Epithelial cell of proximal tubule (primary cell): ENCODE data around the gene WIF1. TPM values are rescaled to one million over a fixed set of nuclear protein-coding genes. Genes with fewer than 3 reads are reported as not detected.

Source experiments
- DNase-seq: peaks from one replicate; pipeline ENCODE4 v3.0.0-alpha.2; 2011; ENCODE audit warnings: low read depth
- H3K4me3 ChIP-seq: 2 replicates; pipeline ENCODE4 v1.5.1; 2011; ENCODE audit warnings: low read depth, mild to moderate bottlenecking, low read length
- total RNA-seq: library from RNA; depleted of rRNA; stranded (reverse); fragments of >200 nt; gene quantifications from 2 replicates; pipeline ENCODE4 v1.2.3, GENCODE V29; 2015
- TF ChIP-seq, protein P1 (sequence below): conservative IDR thresholded peaks from 2 replicates; pipeline ENCODE4 v1.5.1; 2012; ENCODE audit warnings: low read depth, mild to moderate bottlenecking, low read length

WIF1 gene
- total RNA-seq, 1 donor from 2014 or later = not detected

DNA sequence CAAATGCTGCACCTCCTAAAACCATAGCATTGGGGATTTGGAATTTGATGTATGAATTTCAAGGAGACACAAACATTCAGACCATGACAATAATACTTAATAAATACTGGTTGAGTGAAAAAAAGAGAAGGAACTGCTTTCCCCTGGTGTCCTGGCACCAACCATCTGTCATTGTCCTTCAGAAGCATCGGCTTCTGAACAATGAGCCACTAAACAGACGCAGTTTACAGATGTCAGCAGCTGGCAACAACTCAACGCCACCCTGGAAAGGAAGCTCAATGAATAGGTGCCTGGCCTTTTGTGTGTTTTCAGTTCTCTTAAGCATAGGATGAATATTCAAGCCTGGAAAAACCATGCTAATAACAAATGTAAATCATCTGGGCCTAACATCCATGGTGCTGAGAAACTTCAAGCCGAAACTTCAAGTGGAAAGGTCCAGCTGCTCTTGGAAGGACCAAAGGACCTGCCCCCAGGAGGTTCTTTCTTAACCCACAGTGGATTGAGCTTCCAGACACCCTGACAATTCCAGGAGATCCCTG is 101.3 kb downstream of the WIF1 start:
- TF ChIP-seq, protein P1, sequence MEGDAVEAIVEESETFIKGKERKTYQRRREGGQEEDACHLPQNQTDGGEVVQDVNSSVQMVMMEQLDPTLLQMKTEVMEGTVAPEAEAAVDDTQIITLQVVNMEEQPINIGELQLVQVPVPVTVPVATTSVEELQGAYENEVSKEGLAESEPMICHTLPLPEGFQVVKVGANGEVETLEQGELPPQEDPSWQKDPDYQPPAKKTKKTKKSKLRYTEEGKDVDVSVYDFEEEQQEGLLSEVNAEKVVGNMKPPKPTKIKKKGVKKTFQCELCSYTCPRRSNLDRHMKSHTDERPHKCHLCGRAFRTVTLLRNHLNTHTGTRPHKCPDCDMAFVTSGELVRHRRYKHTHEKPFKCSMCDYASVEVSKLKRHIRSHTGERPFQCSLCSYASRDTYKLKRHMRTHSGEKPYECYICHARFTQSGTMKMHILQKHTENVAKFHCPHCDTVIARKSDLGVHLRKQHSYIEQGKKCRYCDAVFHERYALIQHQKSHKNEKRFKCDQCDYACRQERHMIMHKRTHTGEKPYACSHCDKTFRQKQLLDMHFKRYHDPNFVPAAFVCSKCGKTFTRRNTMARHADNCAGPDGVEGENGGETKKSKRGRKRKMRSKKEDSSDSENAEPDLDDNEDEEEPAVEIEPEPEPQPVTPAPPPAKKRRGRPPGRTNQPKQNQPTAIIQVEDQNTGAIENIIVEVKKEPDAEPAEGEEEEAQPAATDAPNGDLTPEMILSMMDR = no peak
- DNase-seq = no peak
- no peak overlapping the region for H3K4me3 ChIP-seq

DNA sequence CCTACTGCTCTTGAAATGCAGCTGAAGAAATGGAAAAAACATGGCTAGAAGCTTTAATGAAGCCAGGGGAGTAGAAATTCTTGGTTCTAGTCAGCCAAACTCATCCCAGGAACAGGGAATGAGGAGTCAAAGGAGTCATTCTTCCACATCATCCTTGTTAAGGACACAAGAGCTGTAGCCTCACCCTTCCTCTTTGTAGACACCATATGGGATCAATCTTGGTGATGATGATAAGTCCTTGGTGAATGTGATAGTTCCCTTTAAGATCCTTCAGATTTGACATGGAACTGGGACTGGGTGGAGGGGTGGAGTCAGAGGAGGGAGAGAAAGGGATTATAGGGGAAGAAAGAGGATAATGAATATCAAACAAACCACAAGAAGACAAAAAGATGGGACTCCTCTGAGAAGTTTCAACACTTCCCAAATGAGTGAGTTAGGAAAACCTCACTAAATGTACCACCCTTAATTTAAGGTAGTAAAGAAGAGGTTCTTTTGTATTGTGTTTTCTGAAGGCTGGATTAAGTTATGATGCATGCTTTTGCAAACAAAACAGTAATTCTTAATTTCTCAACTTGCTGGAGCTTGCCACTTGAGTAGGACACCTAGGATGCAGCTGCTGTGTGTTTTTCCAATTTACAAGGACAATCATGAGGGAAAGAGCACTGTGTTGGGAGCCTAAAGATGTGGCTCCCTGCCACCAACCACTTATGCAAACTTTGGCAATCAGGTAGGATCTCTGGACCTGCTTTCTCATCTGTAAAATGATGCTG is 104.0 kb downstream of the WIF1 start:
- no peak overlapping the region for H3K4me3 ChIP-seq
- no peak for DNase-seq
- TF ChIP-seq, protein P1 = no peak

DNA sequence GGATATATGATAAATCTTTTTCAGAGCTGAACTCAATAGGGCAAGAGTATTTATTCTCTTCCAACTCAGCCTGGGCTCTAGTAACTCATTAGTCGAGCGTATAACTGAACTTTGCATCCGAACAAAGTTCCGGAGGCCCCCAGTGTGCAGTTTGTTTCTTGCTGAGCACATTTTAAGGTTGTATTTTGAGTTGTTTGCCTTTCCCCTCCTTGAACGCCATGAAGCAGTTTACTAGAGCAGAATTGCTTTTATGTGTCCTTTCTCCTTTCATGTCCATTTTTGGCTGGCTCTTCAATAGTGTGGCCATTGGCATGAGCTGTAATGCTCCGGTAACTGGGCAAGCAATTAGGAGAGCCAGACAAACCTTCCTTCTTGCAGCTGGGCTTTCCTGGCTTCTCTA is 105.3 kb downstream of the WIF1 start:
- H3K4me3 ChIP-seq = no peak overlapping the region
- TF ChIP-seq, protein P1 = no peak
- no peak for DNase-seq

DNA sequence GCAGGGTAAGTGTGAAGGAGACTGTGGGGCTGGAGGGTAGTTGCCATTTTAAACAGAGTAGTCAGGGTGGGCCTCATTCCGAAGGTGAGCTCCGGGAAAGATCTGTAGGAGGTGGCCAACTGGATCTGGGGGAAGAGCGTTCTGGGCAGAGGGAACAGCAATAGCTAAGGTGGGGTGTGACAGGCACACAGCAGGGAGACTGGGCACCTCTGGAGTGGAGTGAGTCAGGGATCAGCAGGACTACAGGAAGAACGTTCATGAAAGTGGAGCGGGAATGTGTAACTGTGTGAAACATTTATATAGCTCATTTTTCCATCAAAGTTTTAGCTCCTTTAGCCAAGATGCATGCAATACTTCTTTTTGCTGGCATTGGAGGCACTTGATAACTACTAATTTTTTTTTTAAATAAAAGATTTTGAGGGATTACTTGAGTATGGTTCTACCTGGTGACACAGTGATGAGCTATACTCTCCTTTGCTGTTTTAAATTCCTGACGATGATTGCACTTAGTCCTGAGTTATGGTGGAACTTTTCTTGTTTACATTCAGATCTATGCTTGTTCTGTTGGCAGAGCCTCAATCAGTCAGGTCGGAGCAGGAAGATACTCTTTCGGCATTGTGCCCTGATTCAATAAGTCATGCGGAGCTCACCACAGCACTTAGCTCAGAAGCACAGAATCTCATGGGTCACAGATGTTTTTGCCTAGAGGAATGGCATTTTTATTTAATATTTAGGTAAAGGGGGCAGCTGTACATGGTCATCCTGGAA is 106.4 kb downstream of the WIF1 start:
- TF ChIP-seq, protein P1 = no peak
- DNase-seq = no peak
- no peak overlapping the region for H3K4me3 ChIP-seq

DNA sequence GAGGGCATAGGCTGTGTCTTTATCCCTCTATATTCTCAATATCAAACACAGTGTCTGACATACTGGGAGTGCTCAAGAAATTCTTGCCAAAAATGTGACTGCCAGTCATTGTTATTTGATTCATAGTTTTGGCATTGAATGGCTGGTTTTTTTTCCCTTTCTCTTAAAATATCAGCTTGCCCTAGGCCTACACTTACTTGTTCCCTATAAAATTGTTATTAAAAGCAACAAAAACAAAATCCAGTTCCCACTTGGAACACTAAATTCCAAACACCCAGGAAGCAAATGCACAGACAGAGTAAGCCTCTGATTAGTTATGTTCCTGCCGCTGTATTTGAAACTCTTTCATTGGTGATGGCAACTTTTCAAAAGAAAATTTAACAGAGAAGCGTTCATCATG is 110.7 kb downstream of the WIF1 start:
- TF ChIP-seq, protein P1 = no peak
- H3K4me3 ChIP-seq = no peak overlapping the region
- DNase-seq = no peak

DNA sequence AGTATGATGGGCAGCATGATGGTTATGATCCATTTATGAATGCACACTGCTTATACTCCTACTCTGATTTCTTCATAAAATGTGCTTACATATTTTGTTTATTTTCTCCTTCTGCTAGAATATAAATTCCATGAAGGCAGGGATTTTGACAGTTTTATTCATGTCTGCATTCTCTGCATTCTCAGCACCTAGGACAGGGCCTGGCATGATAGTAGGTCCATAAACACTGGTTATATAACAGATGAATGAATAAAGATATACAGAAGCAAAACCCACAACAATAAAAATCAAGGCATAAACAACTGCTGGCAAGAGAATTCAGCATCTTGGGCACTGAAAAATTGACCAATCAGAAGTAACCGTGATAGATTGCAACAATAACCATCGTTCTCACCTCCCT is 115.4 kb downstream of the WIF1 start:
- H3K4me3 ChIP-seq = no peak overlapping the region
- TF ChIP-seq, protein P1 = no peak
- no peak for DNase-seq
